K562 (cell line): ENCODE results near the gene AAMDC. TPM values are rescaled to one million over a fixed set of nuclear protein-coding genes. Genes with fewer than 3 reads are reported as not detected.

Experiments used
- ATAC-seq: fragments of 200-7000 bp; cut with Tn5 transposase; 3 replicates; pipeline ENCODE4 v1.9.1; 2020; ENCODE audit warnings: moderate library complexity
- BruUV-seq: library from RNA; stranded (reverse); fragments of 400-500 nt; replicated peaks from 2 replicates; lab custom pipeline; 2021; lab: Mats Ljungman, UMichigan
- CTCF ChIA-PET: fragments of 300-600 bp; formaldehyde crosslinking; extraction: SDS; loops from one replicate; lab custom pipeline; 2021; ENCODE audit warnings: low intra/inter-chr PET ratio; lab: Yijun Ruan, JAX
- POLR2A ChIA-PET: fragments of 300-600, 350-650 bp; sonication (Branson Sonifier 250); formaldehyde crosslinking; extraction: SDS; loops from one replicate; lab custom pipeline; 2021; ENCODE audit warnings: antibody characterized with exemption, inconsistent platforms; lab: Yijun Ruan, JAX
- DNase-seq, 4 experiments: peaks; one replicate each; pipeline versions ENCODE4 v3.0.0 to v3.0.0-alpha.2; 2011 to 2018; ENCODE audit warnings: low spot score in 3 of 4, mixed read lengths in 3 of 4; ENCODE audit errors: extremely low read depth in 1 of 4
- FAIRE-seq: peaks from 2 replicates; lab custom pipeline; 2011; peaks lifted over from hg19 to GRCh38; lab: Jason Lieb, UNC
- H2AFZ ChIP-seq: 2 replicates; pipeline ENCODE4 v1.6.0; 2011; ENCODE audit warnings: low read depth, low read length, control low read depth, inconsistent platforms
- H3K27ac ChIP-seq: fragments of 200-600 bp; 3 replicates; pipeline ENCODE4 v1.8.0; 2011; ENCODE audit warnings: low read depth, mild to moderate bottlenecking, control low read depth, inconsistent platforms, low read length, moderate library complexity, mixed read lengths; ENCODE audit errors: extremely low read depth
- H3K27me3 ChIP-seq, 2 experiments: fragments of 300-600 bp in 1 of 2; 2 replicates in 1 of 2; 3 replicates in 1 of 2; pipeline versions ENCODE4 v1.6.0 to v1.8.0; 2011; ENCODE audit warnings: inconsistent platforms in 2 of 2, low read length in 2 of 2, mild to moderate bottlenecking in 1 of 2, mixed read lengths in 1 of 2, moderate library complexity in 1 of 2; ENCODE audit not compliant: control insufficient read depth in 2 of 2, insufficient read depth in 2 of 2
- H3K36me3 ChIP-seq: fragments of 300-600 bp; 3 replicates; pipeline ENCODE4 v1.8.0; 2011; ENCODE audit warnings: mild to moderate bottlenecking, low read length, inconsistent platforms; ENCODE audit not compliant: control insufficient read depth, insufficient read depth
- H3K4me1 ChIP-seq, 2 experiments: fragments of 200-600 bp in 1 of 2; replicated peaks in 1 of 2; 2 replicates in 1 of 2; 3 replicates in 1 of 2; pipeline versions ENCODE4 v1.5.1 to v1.8.0; 2011; ENCODE audit warnings: inconsistent platforms in 2 of 2, low read length in 2 of 2, mild to moderate bottlenecking in 1 of 2, mixed read lengths in 1 of 2, moderate library complexity in 1 of 2; ENCODE audit not compliant: control insufficient read depth in 2 of 2, insufficient read depth in 2 of 2
- H3K4me2 ChIP-seq: 2 replicates; pipeline ENCODE4 v1.6.1; 2011; ENCODE audit warnings: low read length, control low read depth, inconsistent platforms, mixed read lengths; ENCODE audit not compliant: insufficient read depth
- H3K4me3 ChIP-seq: fragments of 200-600 bp; sonication (generic), shearing (Covaris generic); 2 replicates; pipeline ENCODE4 v1.5.1; 2016; ENCODE audit warnings: control low read depth, inconsistent platforms
- H3K79me2 ChIP-seq: fragments of 200-600 bp; 3 replicates; pipeline ENCODE4 v1.8.0; 2011; ENCODE audit warnings: low read length, inconsistent platforms; ENCODE audit not compliant: control insufficient read depth, insufficient read depth
- H3K9ac ChIP-seq, 2 experiments: 2 replicates each; pipeline versions ENCODE4 v1.6.0 to v1.6.1; 2011; ENCODE audit warnings: low read depth in 2 of 2, low read length in 2 of 2, control low read depth in 1 of 2, inconsistent platforms in 1 of 2, mild to moderate bottlenecking in 1 of 2, mixed read lengths in 1 of 2; ENCODE audit not compliant: insufficient read depth in 1 of 2
- H3K9me1 ChIP-seq: one replicate; pipeline ENCODE4 v1.6.0; 2011; ENCODE audit warnings: inconsistent platforms, mild to moderate bottlenecking, low read length, moderate library complexity; ENCODE audit not compliant: control insufficient read depth, insufficient read depth
- H3K9me3 ChIP-seq: replicated peaks from 2 replicates; pipeline ENCODE4 v1.5.1; 2011; ENCODE audit warnings: low read depth, low read length, inconsistent platforms; ENCODE audit not compliant: control insufficient read depth, insufficient read depth
- H4K20me1 ChIP-seq: replicated peaks from 2 replicates; pipeline ENCODE4 v1.6.1; 2011; ENCODE audit warnings: low read length, inconsistent platforms, mixed read lengths; ENCODE audit not compliant: control insufficient read depth, insufficient read depth
- PHB ChIP-seq: fragments of 250-450 bp; sonication (Bioruptor Pico); IDR thresholded peaks from 2 replicates; pipeline ENCODE4 v1.5.0; 2021
- SMC3 ChIP-seq: conservative IDR thresholded peaks from 2 replicates; pipeline ENCODE4 v1.6.1; 2011; ENCODE audit warnings: low read depth, low read length, improper control_type of control experiment; ENCODE audit not compliant: insufficient read depth
- SPI1 ChIP-seq: IDR thresholded peaks from 2 replicates; pipeline ENCODE4 v1.6.1; 2011; ENCODE audit warnings: low read depth, low read length, control low read depth, borderline replicate concordance
- ZNF740 ChIP-seq, 3 experiments: fragments of 200-800 bp in 1 of 3; sonication (Bioruptor generic) in 1 of 3; sonication (generic) in 1 of 3; formaldehyde crosslinking in 1 of 3; IDR thresholded peaks; 2 replicates each; pipeline versions ENCODE4 v1.6.1 to v1.8.0; 2016 to 2022; ENCODE audit warnings: mild to moderate bottlenecking in 2 of 3, missing compliant biosample characterization in 2 of 3, missing genetic modification characterization in 2 of 3, missing genetic modification reagents in 1 of 3
- WGBS: fragments of 100-300 bp; shearing (Covaris generic); methylation state at CpG from one replicate; pipeline ENCODE4 v1.1.6; 2016; ENCODE audit warnings: low coverage, mixed read lengths; ENCODE audit not compliant: insufficient coverage; ENCODE audit errors: missing lambda C conversion rate; 5-methylcytosine and 5-hydroxymethylcytosine counted together
- in situ Hi-C: fragments of 300-500 bp; cut with MboI; formaldehyde crosslinking; loops from 4 replicates; pipeline ENCODE4 v1.15.0; 2018; ENCODE audit warnings: inconsistent platforms, mixed read lengths
- intact Hi-C: fragments of 100-400 bp; cut with micrococcal nuclease; formaldehyde crosslinking; loops from 2 replicates; pipeline ENCODE4 v1.14.2; 2022
- polyA plus RNA-seq, 8 experiments: library from polyadenylated mRNA; depleted of rRNA in 4 of 8; stranded (reverse) in 5 of 8; unstranded in 3 of 8; fragments of >200 nt; fragmentation: Nextera tagmentation in 2 of 8; fragmentation: Illumina TruSeq in 1 of 8; extraction: Ambion mirVana in 2 of 8; extraction: Trizol in 1 of 8; gene quantifications; 2 replicates each; pipeline versions ENCODE4 v1.2.1 to v1.2.3, GENCODE V29; 2011 to 2014; ENCODE audit warnings: inconsistent platforms in 1 of 8, missing spikeins in 1 of 8
- total RNA-seq, 7 experiments: library from RNA; depleted of rRNA in 6 of 7; stranded (reverse); fragments of >200 nt in 6 of 7; fragmentation: Illumina TruSeq in 2 of 7; extraction: Trizol in 2 of 7; gene quantifications; 2 replicates each; pipeline versions ENCODE4 v1.2.1 to v1.2.3, GENCODE V29; 2011 to 2021; ENCODE audit warnings: low replicate concordance in 1 of 7

The AAMDC gene
- total and polyA plus RNA-seq, 9 of the 15 experiments (the other 6 are each of a cell fraction or from before 2014, with no cell fraction given) = 10.4 to 40.6 (median 15.6) TPM

- TF ChIP-seq ZNF740 (CRISPR knock-in tag; IDR thresholded peaks at IDR 0.05) = no peak
- no peak for TF ChIP-seq ZNF740 (tag; IDR thresholded peaks at IDR 0.05)
- no peak for TF ChIP-seq PHB
These were observed 12.4 kb downstream of the AAMDC start (continued) for GRCh38 chr11:77833302-77833701.

- ATAC-seq (no peak), FAIRE-seq (no peak), DNase-seq (no peak)
- whole genome bisulfite sequencing = 10% methylated on average over 1 of the region's 1 CpG
- H3K4me1 ChIP-seq = no peaks in the 10 kb centered on the region
- no peak overlapping the region for H3K27ac ChIP-seq
- peaks cover 5% of the 10 kb centered on the region for H3K9me3 ChIP-seq
- no peaks in the 10 kb centered on the region for H3K27me3 ChIP-seq
- CTCF ChIA-PET = no interaction called here
- intact Hi-C loops (no loop called here), in situ Hi-C loops (no loop called here)
- H3K4me3 ChIP-seq = no peak overlapping the region
- no peak overlapping the region for H2AFZ ChIP-seq
- TF ChIP-seq SMC3 (no peak), SPI1 (peak; percentile 57; the same call in 1 of the 2 replicates)
- BruUV-seq = no TSS peak
- H3K9ac ChIP-seq = no peak overlapping the region
- H3K79me2 ChIP-seq = no peaks in the 10 kb centered on the region
- H4K20me1 ChIP-seq = no peaks in the 10 kb centered on the region
- H3K4me2 ChIP-seq = no peak overlapping the region
- no peaks in the 10 kb centered on the region for H3K9me1 ChIP-seq
- H3K36me3 ChIP-seq = no peaks in the 10 kb centered on the region
- POLR2A ChIA-PET = no interaction called here
These were observed 21.6 kb downstream of the AAMDC start for GRCh38 chr11:77842441-77843121.
